Mucosa of rectum (tissue), 2 donors: ENCODE results near the gene FRMD1.

Source experiments
- H3K27ac ChIP-seq, 2 donors: one replicate each; pipeline ENCODE4 v1.7.0; 2013; ENCODE audit warnings: inconsistent platforms in 2 of 2, low read depth in 2 of 2, low read length in 2 of 2
- H3K27me3 ChIP-seq, 2 donors: one replicate each; pipeline ENCODE4 v1.7.0; 2013; ENCODE audit warnings: low read length in 2 of 2; ENCODE audit not compliant: control insufficient read depth in 2 of 2, insufficient read depth in 2 of 2
- H3K36me3 ChIP-seq, 2 donors: one replicate each; pipeline ENCODE4 v1.7.0; 2013; ENCODE audit warnings: low read length in 2 of 2; ENCODE audit not compliant: control insufficient read depth in 2 of 2, insufficient read depth in 2 of 2
- H3K4me1 ChIP-seq, 2 donors: one replicate each; pipeline ENCODE4 v1.7.0; 2013; ENCODE audit warnings: low read length in 2 of 2, mild to moderate bottlenecking in 1 of 2; ENCODE audit not compliant: control insufficient read depth in 2 of 2, insufficient read depth in 2 of 2
- H3K4me3 ChIP-seq, 2 donors: one replicate each; pipeline ENCODE4 v1.7.0; 2013; ENCODE audit warnings: low read length in 2 of 2
- H3K9ac ChIP-seq, 2 donors: one replicate each; pipeline ENCODE4 v1.7.0; 2013; ENCODE audit warnings: low read length in 2 of 2, low read depth in 1 of 2, mild to moderate bottlenecking in 1 of 2
- H3K9me3 ChIP-seq, 2 donors: one replicate each; pipeline ENCODE4 v1.7.0; 2013; ENCODE audit warnings: low read length in 2 of 2; ENCODE audit not compliant: control insufficient read depth in 2 of 2
- donor health status: healthy.
- donor health status: Normal muscosa, but diverticular disease.

FRMD1 gene

GRCh38 chr6:168113226-168113625 lies 34.2 kb upstream of the FRMD1 start:
- H3K4me1 ChIP-seq = no peaks in the 10 kb centered on the region
- no peak overlapping the region for H3K27ac ChIP-seq
- no peaks in the 10 kb centered on the region for H3K36me3 ChIP-seq
- no peaks in the 10 kb centered on the region for H3K9me3 ChIP-seq
- no peaks in the 10 kb centered on the region for H3K27me3 ChIP-seq
- no peak overlapping the region for H3K9ac ChIP-seq
- no peak overlapping the region for H3K4me3 ChIP-seq

GRCh38 chr6:168111911-168112310 lies 32.9 kb upstream of the FRMD1 start:
- H3K4me1 ChIP-seq = no peaks in the 10 kb centered on the region
- no peak overlapping the region for H3K4me3 ChIP-seq
- no peaks in the 10 kb centered on the region for H3K36me3 ChIP-seq
- H3K27ac ChIP-seq = no peak overlapping the region
- no peak overlapping the region for H3K9ac ChIP-seq
- H3K9me3 ChIP-seq = no peaks in the 10 kb centered on the region
- no peaks in the 10 kb centered on the region for H3K27me3 ChIP-seq

- no peak overlapping the region for H3K9ac ChIP-seq
- H3K4me3 ChIP-seq = no peak overlapping the region
- no peaks in the 10 kb centered on the region for H3K36me3 ChIP-seq
- H3K4me1 ChIP-seq = no peaks in the 10 kb centered on the region
- H3K27me3 ChIP-seq = no peaks in the 10 kb centered on the region
- H3K27ac ChIP-seq = no peak overlapping the region
- H3K9me3 ChIP-seq = no peaks in the 10 kb centered on the region
Measured at GRCh38 chr6:168110437-168110836, 31.4 kb upstream of the FRMD1 start.

- no peaks in the 10 kb centered on the region for H3K9me3 ChIP-seq
- H3K4me3 ChIP-seq = no peak overlapping the region
- no peak overlapping the region for H3K27ac ChIP-seq
- no peaks in the 10 kb centered on the region for H3K36me3 ChIP-seq
- no peak overlapping the region for H3K9ac ChIP-seq
- H3K4me1 ChIP-seq = no peaks in the 10 kb centered on the region
- no peaks in the 10 kb centered on the region for H3K27me3 ChIP-seq
Measured at GRCh38 chr6:168109171-168109570, 30.2 kb upstream of the FRMD1 start.

- Histone ChIP-seq H3K27me3 (no peaks in the 10 kb centered on the region), H3K9me3 (no peaks in the 10 kb centered on the region), H3K36me3 (no peaks in the 10 kb centered on the region), H3K4me3 (no peak overlapping the region), H3K27ac (no peak overlapping the region), H3K4me1 (no peaks in the 10 kb centered on the region), H3K9ac (no peak overlapping the region)
Measured at GRCh38 chr6:168107191-168107983, 28.4 kb upstream of the FRMD1 start.

- Histone ChIP-seq H3K4me1 (no peaks in the 10 kb centered on the region), H3K27me3 (peaks cover 0 to 4% of the 10 kb centered on the region in 2 donors), H3K4me3 (no peak overlapping the region), H3K36me3 (no peaks in the 10 kb centered on the region), H3K9me3 (no peaks in the 10 kb centered on the region), H3K27ac (no peak overlapping the region), H3K9ac (no peak overlapping the region)
Measured at GRCh38 chr6:168106633-168107005, 27.6 kb upstream of the FRMD1 start.

GRCh38 chr6:168105813-168106632 lies 27.0 kb upstream of the FRMD1 start:
- no peaks in the 10 kb centered on the region for H3K9me3 ChIP-seq
- no peak overlapping the region for H3K9ac ChIP-seq
- no peaks in the 10 kb centered on the region for H3K36me3 ChIP-seq
- H3K27me3 ChIP-seq = peaks cover 0 to 4% of the 10 kb centered on the region in 2 donors
- H3K27ac ChIP-seq = no peak overlapping the region
- no peak overlapping the region for H3K4me3 ChIP-seq
- no peaks in the 10 kb centered on the region for H3K4me1 ChIP-seq

- Histone ChIP-seq H3K9me3 (no peaks in the 10 kb centered on the region), H3K27me3 (peaks cover 0 to 4% of the 10 kb centered on the region in 2 donors), H3K4me3 (no peak overlapping the region), H3K4me1 (no peaks in the 10 kb centered on the region), H3K36me3 (no peaks in the 10 kb centered on the region), H3K9ac (no peak overlapping the region), H3K27ac (no peak overlapping the region)
Measured at GRCh38 chr6:168104636-168105035, 25.6 kb upstream of the FRMD1 start.

- no peak overlapping the region for H3K27ac ChIP-seq
- H3K36me3 ChIP-seq = no peaks in the 10 kb centered on the region
- H3K4me3 ChIP-seq = no peak overlapping the region
- no peaks in the 10 kb centered on the region for H3K9me3 ChIP-seq
- no peaks in the 10 kb centered on the region for H3K4me1 ChIP-seq
- H3K9ac ChIP-seq = no peak overlapping the region
- peaks cover 0 to 4% of the 10 kb centered on the region in 2 donors for H3K27me3 ChIP-seq
Measured at GRCh38 chr6:168103050-168103830, 24.2 kb upstream of the FRMD1 start.
